ENCODE measurements around the gene IPCEF1.

Gene IPCEF1

GRCh38 chr6:154384191-154384590 lies 27.6 kb upstream of the IPCEF1 start:
- TF ChIP-seq CTCF (IDR thresholded peaks at IDR 0.05; ENCODE audit: low read depth, low read length) = no peak
- no peak for DNase-seq (ENCODE audit: extremely low read depth, low read depth)

GRCh38 chr6:154383273-154383672 lies 26.7 kb upstream of the IPCEF1 start:
- TF ChIP-seq CTCF (IDR thresholded peaks at IDR 0.05; ENCODE audit: low read depth, low read length) = no peak
- DNase-seq (ENCODE audit: extremely low read depth, low read depth) = no peak

GRCh38 chr6:154382740-154383139 lies 26.1 kb upstream of the IPCEF1 start:
- no peak for DNase-seq (ENCODE audit: extremely low read depth, low read depth)
- TF ChIP-seq CTCF (IDR thresholded peaks at IDR 0.05; ENCODE audit: low read depth, low read length) = no peak

- TF ChIP-seq CTCF (IDR thresholded peaks at IDR 0.05; ENCODE audit: low read depth, low read length) = no peak
Observed at GRCh38 chr6:154381548-154381947, 24.9 kb upstream of the IPCEF1 start.

GRCh38 chr6:154380741-154381140 lies 24.1 kb upstream of the IPCEF1 start:
- DNase-seq (ENCODE audit: extremely low read depth, low read depth) = no peak
- TF ChIP-seq CTCF (IDR thresholded peaks at IDR 0.05; ENCODE audit: low read depth, low read length) = no peak

More at GRCh38 chr6:154381548-154381947, 24.9 kb upstream of the IPCEF1 start:
- DNase-seq (ENCODE audit: extremely low read depth, low read depth) = no peak

GRCh38 chr6:154379585-154379984 lies 23.0 kb upstream of the IPCEF1 start:
- TF ChIP-seq CTCF (IDR thresholded peaks at IDR 0.05; ENCODE audit: low read depth, low read length) = no peak
- DNase-seq (ENCODE audit: extremely low read depth, low read depth) = no peak

GRCh38 chr6:154378518-154378917 lies 21.9 kb upstream of the IPCEF1 start:
- no peak for DNase-seq (ENCODE audit: extremely low read depth, low read depth)
- TF ChIP-seq CTCF (IDR thresholded peaks at IDR 0.05; ENCODE audit: low read depth, low read length) = no peak
